Measurements from ENCODE around the gene ABCA1.

Gene ABCA1

DNA sequence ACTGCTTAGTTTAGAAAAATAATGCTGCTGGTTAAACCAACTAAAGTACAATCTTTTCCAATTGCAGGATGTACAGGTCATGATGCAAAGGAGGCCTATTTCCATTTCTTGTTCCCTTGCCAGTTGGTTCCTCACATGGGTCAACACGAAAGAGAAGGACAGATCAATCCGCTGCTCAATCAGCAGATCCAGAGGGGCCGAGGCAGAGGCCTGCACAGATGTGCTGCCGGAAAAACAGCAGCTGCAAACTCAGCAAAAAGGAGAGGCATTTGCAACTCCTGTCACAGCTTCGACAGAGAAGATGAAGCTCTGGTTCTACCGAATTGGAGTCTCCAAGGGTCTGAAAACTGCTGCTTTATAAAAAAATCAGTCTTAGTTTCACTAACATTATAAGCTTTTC is 94.3 kb downstream of the ABCA1 start:
- DNase-seq: no peak
- H3K36me3 ChIP-seq: peaks cover 6% of the 10 kb centered on the region
- H3K9me3 ChIP-seq (ENCODE audit: severe bottlenecking): no peaks in the 10 kb centered on the region
- no peak overlapping the region for H3K4me3 ChIP-seq (ENCODE audit: low read depth, low read length)
- no peak overlapping the region for H3K27ac ChIP-seq
- TF ChIP-seq CTCF (IDR thresholded peaks at IDR 0.05; ENCODE audit: low read depth, low read length): no peak
- H3K27me3 ChIP-seq (ENCODE audit: insufficient read depth, low read depth, severe bottlenecking): no peaks in the 10 kb centered on the region

DNA sequence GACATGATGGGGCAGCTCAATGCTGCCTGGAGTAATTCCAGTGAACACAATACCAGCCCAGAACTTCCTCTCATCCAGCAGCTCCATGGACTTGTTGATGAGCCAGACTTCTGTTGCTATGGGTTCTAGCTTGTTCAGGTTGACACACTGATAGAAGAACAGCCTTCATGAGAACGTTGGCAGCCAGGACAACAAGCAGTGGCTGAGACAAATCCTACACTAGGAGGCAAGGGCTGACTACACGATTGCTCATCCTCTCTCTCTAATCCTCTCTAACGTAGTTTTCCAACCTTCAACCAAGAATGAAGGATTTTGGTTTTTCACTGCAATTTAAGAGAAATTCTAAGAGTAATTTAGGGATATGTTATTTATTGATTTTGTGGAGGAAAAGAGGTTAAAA is 96.3 kb downstream of the ABCA1 start:
- Histone ChIP-seq H3K27me3 (ENCODE audit: insufficient read depth, low read depth, severe bottlenecking) (no peaks in the 10 kb centered on the region), H3K36me3 (peaks cover 6% of the 10 kb centered on the region), H3K9me3 (ENCODE audit: severe bottlenecking) (no peaks in the 10 kb centered on the region), H3K27ac (no peak overlapping the region), H3K4me3 (ENCODE audit: low read depth, low read length) (no peak overlapping the region)
- TF ChIP-seq CTCF (IDR thresholded peaks at IDR 0.05; ENCODE audit: low read depth, low read length): no peak
- no peak for DNase-seq

- Histone ChIP-seq H3K9me3 (ENCODE audit: severe bottlenecking) (no peaks in the 10 kb centered on the region), H3K27ac (no peak overlapping the region), H3K27me3 (ENCODE audit: insufficient read depth, low read depth, severe bottlenecking) (no peaks in the 10 kb centered on the region), H3K4me3 (ENCODE audit: low read depth, low read length) (no peak overlapping the region), H3K36me3 (peaks cover 7% of the 10 kb centered on the region; the same call in 1 of the 2 replicates)
- TF ChIP-seq CTCF (IDR thresholded peaks at IDR 0.05; ENCODE audit: low read depth, low read length): no peak
- no peak for DNase-seq
These were observed 101.0 kb downstream of the ABCA1 start for GRCh38 chr9:104826911-104827310.

GRCh38 chr9:104826079-104826775 is 101.7 kb downstream of the ABCA1 start:
- Histone ChIP-seq H3K36me3 (peaks cover 4% of the 10 kb centered on the region; the same call in 1 of the 2 replicates), H3K4me3 (ENCODE audit: low read depth, low read length) (no peak overlapping the region), H3K27ac (no peak overlapping the region), H3K27me3 (ENCODE audit: insufficient read depth, low read depth, severe bottlenecking) (no peaks in the 10 kb centered on the region), H3K9me3 (ENCODE audit: severe bottlenecking) (no peaks in the 10 kb centered on the region)
- TF ChIP-seq CTCF (IDR thresholded peaks at IDR 0.05; ENCODE audit: low read depth, low read length): no peak
- DNase-seq: no peak

DNA sequence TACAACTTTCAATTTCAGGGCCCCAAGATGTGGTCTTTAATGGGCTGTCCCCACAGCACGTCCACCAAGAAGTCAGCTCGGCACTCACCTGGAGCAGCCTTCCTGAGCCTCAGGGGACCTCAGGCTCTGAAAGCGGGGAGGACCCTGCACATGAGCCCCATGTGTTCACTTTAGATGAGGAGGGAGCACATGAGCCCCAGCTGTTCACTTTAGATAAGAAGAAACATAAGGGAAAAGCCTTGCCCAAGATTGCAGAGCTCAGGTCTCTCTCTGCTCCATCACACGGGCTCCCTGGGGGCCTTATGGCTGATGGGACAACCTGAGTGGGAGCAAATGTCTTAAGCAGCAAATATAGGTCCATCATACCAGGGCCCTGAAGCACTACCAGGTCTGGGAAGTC is 107.6 kb downstream of the ABCA1 start:
- Histone ChIP-seq H3K9me3 (ENCODE audit: severe bottlenecking) (no peaks in the 10 kb centered on the region), H3K27me3 (ENCODE audit: insufficient read depth, low read depth, severe bottlenecking) (no peaks in the 10 kb centered on the region), H3K27ac (no peak overlapping the region), H3K4me3 (ENCODE audit: low read depth, low read length) (no peak overlapping the region), H3K36me3 (peaks cover 9% of the 10 kb centered on the region)
- no peak for DNase-seq
- TF ChIP-seq CTCF (IDR thresholded peaks at IDR 0.05; ENCODE audit: low read depth, low read length): no peak

- peaks cover 11% of the 10 kb centered on the region for H3K36me3 ChIP-seq
- TF ChIP-seq CTCF (IDR thresholded peaks at IDR 0.05; ENCODE audit: low read depth, low read length): no peak
- DNase-seq: no peak
- H3K27ac ChIP-seq: no peak overlapping the region
- no peaks in the 10 kb centered on the region for H3K27me3 ChIP-seq (ENCODE audit: insufficient read depth, low read depth, severe bottlenecking)
- H3K4me3 ChIP-seq (ENCODE audit: low read depth, low read length): no peak overlapping the region
- no peaks in the 10 kb centered on the region for H3K9me3 ChIP-seq (ENCODE audit: severe bottlenecking)
These were observed 108.9 kb downstream of the ABCA1 start for GRCh38 chr9:104819033-104819432.

Measured in WERI-Rb-1 (cell line).